T-helper 17 cell (primary cell): ENCODE results near the gene NEMP1. TPM values are rescaled to one million over a fixed set of nuclear protein-coding genes. Genes with fewer than 3 reads are reported as not detected.

Source experiments
- ATAC-seq: fragments of 150-1000 bp; cut with Tn5 transposase; 2 replicates; pipeline ENCODE4 v1.10.0; 2021; ENCODE audit warnings: mild to moderate bottlenecking, moderate library complexity
- DNase-seq, 3 donors: peaks; one replicate each; pipeline versions ENCODE4 v3.0.0 to v3.0.0-alpha.2; 2020 to 2021
- H3K9me3 ChIP-seq: one replicate; pipeline ENCODE4 v1.7.0; 2013; ENCODE audit warnings: low read length, mild to moderate bottlenecking; ENCODE audit not compliant: control insufficient read depth, poor library complexity, severe bottlenecking
- H3K27ac Mint-ChIP-seq: one replicate; pipeline ENCODE4 v1.8.0; 2022; ENCODE audit warnings: mild to moderate bottlenecking, moderate library complexity, mixed read lengths
- H3K27me3 Mint-ChIP-seq: one replicate; pipeline ENCODE4 v1.8.0; 2022; ENCODE audit warnings: mixed read lengths
- H3K36me3 Mint-ChIP-seq: one replicate; pipeline ENCODE4 v1.8.0; 2022; ENCODE audit warnings: low read depth, mixed read lengths
- H3K4me1 Mint-ChIP-seq: one replicate; pipeline ENCODE4 v1.8.0; 2022; ENCODE audit warnings: mild to moderate bottlenecking, mixed read lengths
- H3K4me3 Mint-ChIP-seq: one replicate; pipeline ENCODE4 v1.8.0; 2022; ENCODE audit warnings: mild to moderate bottlenecking, moderate library complexity, mixed read lengths
- total RNA-seq, 4 donors: library from RNA in 2 of 4; stranded (reverse) in 2 of 4; gene quantifications; one replicate each; pipeline ENCODE4 v1.2.3 and lab custom pipeline; 2022 to 2026

NEMP1 gene
- total RNA-seq, 2 donors from 2014 or later, result 12.2 to 14.1 TPM

- no peak for DNase-seq
- peaks cover 10% of the 10 kb centered on the region for H3K27me3 Mint-ChIP-seq
- peaks cover 5% of the 10 kb centered on the region for H3K36me3 Mint-ChIP-seq
- no peak for ATAC-seq
- no peak overlapping the region for H3K4me3 Mint-ChIP-seq
- no peaks in the 10 kb centered on the region for H3K9me3 ChIP-seq
- H3K27ac Mint-ChIP-seq, result no peak overlapping the region
- H3K4me1 Mint-ChIP-seq, result peaks cover 15% of the 10 kb centered on the region
Measured at GRCh38 chr12:57116580-57117281, 38.1 kb upstream of the NEMP1 start.

GRCh38 chr12:57112492-57113294 is 34.1 kb upstream of the NEMP1 start:
- H3K9me3 ChIP-seq, result no peaks in the 10 kb centered on the region
- peak overlapping the region; percentile 100 for H3K4me3 Mint-ChIP-seq
- peaks cover 12% of the 10 kb centered on the region for H3K36me3 Mint-ChIP-seq
- peak overlapping the region; percentile 99 for H3K27ac Mint-ChIP-seq
- H3K4me1 Mint-ChIP-seq, result peaks cover 37% of the 10 kb centered on the region
- DNase-seq (no peak), ATAC-seq (no peak)
- peaks cover 10% of the 10 kb centered on the region for H3K27me3 Mint-ChIP-seq

- Mint-ChIP-seq H3K4me3 (peak within 1 kb of the TSS; percentile 100), H3K27ac (peak within 1 kb of the TSS; percentile 99), H3K27me3 (peaks cover 3% of the 10 kb centered on the region), H3K36me3 (peaks cover 9% of the 10 kb centered on the region), H3K4me1 (peaks cover 38% of the 10 kb centered on the region)
- H3K9me3 ChIP-seq, result no peaks in the 10 kb centered on the region
- peak; percentile 70 for ATAC-seq
- peak; percentile 64 to 75 (median 74) for DNase-seq
Measured at GRCh38 chr12:57111031-57111734, 32.6 kb upstream of the NEMP1 start, which contains the start of gene STAT6. Gene STAT6 (minus strand): TSS chr12:57111362. CDS start chr12:57108278, 3,084 bp downstream.

- peak; percentile 63 for ATAC-seq
- H3K4me3 Mint-ChIP-seq, result peak overlapping the region; percentile 100
- H3K27ac Mint-ChIP-seq, result peak overlapping the region; percentile 99
- H3K27me3 Mint-ChIP-seq, result no peaks in the 10 kb centered on the region
- H3K9me3 ChIP-seq, result no peaks in the 10 kb centered on the region
- H3K36me3 Mint-ChIP-seq, result peaks cover 8% of the 10 kb centered on the region
- H3K4me1 Mint-ChIP-seq, result peaks cover 38% of the 10 kb centered on the region
- DNase-seq, result peak; percentile 66 to 74 (median 71)
Measured at GRCh38 chr12:57110104-57111030, 31.8 kb upstream of the NEMP1 start.

GRCh38 chr12:57109207-57110103 is 30.9 kb upstream of the NEMP1 start:
- peaks cover 8% of the 10 kb centered on the region for H3K36me3 Mint-ChIP-seq
- H3K9me3 ChIP-seq, result no peaks in the 10 kb centered on the region
- no peaks in the 10 kb centered on the region for H3K27me3 Mint-ChIP-seq
- H3K27ac Mint-ChIP-seq, result peak overlapping the region; percentile 99
- ATAC-seq (no peak), DNase-seq (no peak)
- H3K4me1 Mint-ChIP-seq, result peaks cover 38% of the 10 kb centered on the region
- peak overlapping the region; percentile 100 for H3K4me3 Mint-ChIP-seq

GRCh38 chr12:57107456-57108155 is 29.0 kb upstream of the NEMP1 start:
- Mint-ChIP-seq H3K27ac (peak overlapping the region; percentile 99), H3K4me1 (peaks cover 34% of the 10 kb centered on the region), H3K36me3 (peaks cover 11% of the 10 kb centered on the region), H3K27me3 (no peaks in the 10 kb centered on the region), H3K4me3 (no peak overlapping the region)
- DNase-seq, result no peak
- ATAC-seq, result no peak
- no peaks in the 10 kb centered on the region for H3K9me3 ChIP-seq

GRCh38 chr12:57106021-57106708 is 27.6 kb upstream of the NEMP1 start:
- no peak for ATAC-seq
- H3K27ac Mint-ChIP-seq, result peak overlapping the region; percentile 99
- H3K9me3 ChIP-seq, result no peaks in the 10 kb centered on the region
- H3K4me1 Mint-ChIP-seq, result peaks cover 26% of the 10 kb centered on the region
- peaks cover 9% of the 10 kb centered on the region for H3K36me3 Mint-ChIP-seq
- no peak for DNase-seq
- H3K27me3 Mint-ChIP-seq, result no peaks in the 10 kb centered on the region
- H3K4me3 Mint-ChIP-seq, result no peak overlapping the region

- no peak for DNase-seq
- H3K36me3 Mint-ChIP-seq, result peaks cover 7% of the 10 kb centered on the region
- no peaks in the 10 kb centered on the region for H3K9me3 ChIP-seq
- no peak for ATAC-seq
- H3K4me1 Mint-ChIP-seq, result peaks cover 27% of the 10 kb centered on the region
- no peak overlapping the region for H3K4me3 Mint-ChIP-seq
- peak overlapping the region; percentile 75 for H3K27ac Mint-ChIP-seq
- no peaks in the 10 kb centered on the region for H3K27me3 Mint-ChIP-seq
Measured at GRCh38 chr12:57105011-57105753, 26.6 kb upstream of the NEMP1 start.

- H3K9me3 ChIP-seq, result no peaks in the 10 kb centered on the region
- DNase-seq (no peak), ATAC-seq (no peak)
- Mint-ChIP-seq H3K4me3 (no peak overlapping the region), H3K27me3 (no peaks in the 10 kb centered on the region), H3K27ac (peak overlapping the region; percentile 75), H3K4me1 (peaks cover 22% of the 10 kb centered on the region), H3K36me3 (peaks cover 7% of the 10 kb centered on the region)
Measured at GRCh38 chr12:57104292-57104910, 25.8 kb upstream of the NEMP1 start.

- ATAC-seq (no peak), DNase-seq (no peak)
- H3K4me3 Mint-ChIP-seq, result no peak overlapping the region
- H3K27me3 Mint-ChIP-seq, result no peaks in the 10 kb centered on the region
- no peaks in the 10 kb centered on the region for H3K9me3 ChIP-seq
- peaks cover 8% of the 10 kb centered on the region for H3K36me3 Mint-ChIP-seq
- peak overlapping the region; percentile 75 for H3K27ac Mint-ChIP-seq
- H3K4me1 Mint-ChIP-seq, result peaks cover 22% of the 10 kb centered on the region
Measured at GRCh38 chr12:57103856-57104255, 25.3 kb upstream of the NEMP1 start.
